Ishikawa (cell line): Measurements from ENCODE around the gene DTD1.

Source experiments
- CEBPB ChIP-seq: IDR thresholded peaks from 2 replicates; pipeline ENCODE4 v1.6.1; 2012
- CREB1 ChIP-seq: IDR thresholded peaks from 2 replicates; pipeline ENCODE4 v1.6.1; 2012; ENCODE audit warnings: low read depth
- EGR1 ChIP-seq: IDR thresholded peaks from 2 replicates; pipeline ENCODE4 v1.6.1; 2012
- EP300 ChIP-seq: IDR thresholded peaks from 2 replicates; pipeline ENCODE4 v1.6.1; 2012; ENCODE audit warnings: borderline replicate concordance
- FOXM1 ChIP-seq: IDR thresholded peaks from 2 replicates; pipeline ENCODE4 v1.6.1; 2012; ENCODE audit warnings: low read depth, borderline replicate concordance
- MAX ChIP-seq: IDR thresholded peaks from 2 replicates; pipeline ENCODE4 v1.6.1; 2012
- NFIC ChIP-seq: IDR thresholded peaks from 2 replicates; pipeline ENCODE4 v1.6.1; 2012
- RAD21 ChIP-seq: IDR thresholded peaks from 2 replicates; pipeline ENCODE4 v1.6.1; 2012; ENCODE audit warnings: low read depth
- REST ChIP-seq: IDR thresholded peaks from 2 replicates; pipeline ENCODE4 v1.6.1; 2012; ENCODE audit warnings: low read depth, mild to moderate bottlenecking
- TAF1 ChIP-seq: IDR thresholded peaks from 2 replicates; pipeline ENCODE4 v1.6.1; 2012; ENCODE audit warnings: low read depth, mild to moderate bottlenecking
- TCF12 ChIP-seq: IDR thresholded peaks from 2 replicates; pipeline ENCODE4 v1.6.1; 2012; ENCODE audit warnings: low read depth
- TEAD4 ChIP-seq: IDR thresholded peaks from 2 replicates; pipeline ENCODE4 v1.6.1; 2012
- USF1 ChIP-seq: IDR thresholded peaks from 2 replicates; pipeline ENCODE4 v1.6.1; 2012
- YY1 ChIP-seq: IDR thresholded peaks from 2 replicates; pipeline ENCODE4 v1.6.1; 2012; ENCODE audit warnings: low read depth
- ZBTB7A ChIP-seq: IDR thresholded peaks from 2 replicates; pipeline ENCODE4 v1.6.1; 2012; ENCODE audit warnings: low read depth

The DTD1 gene

GRCh38 chr20:18654448-18654773, 66.6 kb downstream of the DTD1 start:
- TF ChIP-seq TEAD4 (no peak), CEBPB (no peak), MAX (no peak), EGR1 (no peak), REST (no peak), NFIC (no peak), EP300 (no peak), FOXM1 (no peak), TCF12 (no peak)

GRCh38 chr20:18657575-18657974, 69.7 kb downstream of the DTD1 start:
- no peak for TF ChIP-seq CREB1
- no peak for TF ChIP-seq EGR1
- no peak for TF ChIP-seq TAF1
- TF ChIP-seq TEAD4: no peak
- no peak for TF ChIP-seq FOXM1
- TF ChIP-seq ZBTB7A: no peak
- no peak for TF ChIP-seq NFIC

GRCh38 chr20:18662279-18663040, 74.6 kb downstream of the DTD1 start:
- TF ChIP-seq TAF1 (no peak), REST (no peak), USF1 (no peak), CEBPB (no peak), TEAD4 (no peak), YY1 (no peak), NFIC (no peak), EGR1 (no peak), MAX (no peak), ZBTB7A (no peak), TCF12 (no peak), FOXM1 (no peak), EP300 (no peak), CREB1 (no peak), RAD21 (no peak)

GRCh38 chr20:18663932-18664331, 76.1 kb downstream of the DTD1 start:
- TF ChIP-seq USF1: no peak
- no peak for TF ChIP-seq CREB1
- no peak for TF ChIP-seq NFIC
- TF ChIP-seq EP300: no peak
- TF ChIP-seq RAD21: no peak
- TF ChIP-seq TAF1: no peak
- TF ChIP-seq MAX: no peak
- no peak for TF ChIP-seq EGR1
- no peak for TF ChIP-seq TCF12
- TF ChIP-seq YY1: no peak
- no peak for TF ChIP-seq TEAD4
- TF ChIP-seq FOXM1: no peak
- TF ChIP-seq REST: no peak
- no peak for TF ChIP-seq ZBTB7A
- TF ChIP-seq CEBPB: no peak
